ENCODE data around the gene EFL1. TPM values are rescaled to one million over a fixed set of nuclear protein-coding genes. Genes with fewer than 3 reads are reported as not detected.
A peak's percentile ranks its signal among the peaks of the same experiment; 100 is the strongest.

The EFL1 gene
- total and polyA plus RNA-seq, 10 of the 15 experiments (the other 5 are each of a cell fraction or from before 2014, with no cell fraction given) = 6.2 to 42.3 (median 24.7) TPM

DNA sequence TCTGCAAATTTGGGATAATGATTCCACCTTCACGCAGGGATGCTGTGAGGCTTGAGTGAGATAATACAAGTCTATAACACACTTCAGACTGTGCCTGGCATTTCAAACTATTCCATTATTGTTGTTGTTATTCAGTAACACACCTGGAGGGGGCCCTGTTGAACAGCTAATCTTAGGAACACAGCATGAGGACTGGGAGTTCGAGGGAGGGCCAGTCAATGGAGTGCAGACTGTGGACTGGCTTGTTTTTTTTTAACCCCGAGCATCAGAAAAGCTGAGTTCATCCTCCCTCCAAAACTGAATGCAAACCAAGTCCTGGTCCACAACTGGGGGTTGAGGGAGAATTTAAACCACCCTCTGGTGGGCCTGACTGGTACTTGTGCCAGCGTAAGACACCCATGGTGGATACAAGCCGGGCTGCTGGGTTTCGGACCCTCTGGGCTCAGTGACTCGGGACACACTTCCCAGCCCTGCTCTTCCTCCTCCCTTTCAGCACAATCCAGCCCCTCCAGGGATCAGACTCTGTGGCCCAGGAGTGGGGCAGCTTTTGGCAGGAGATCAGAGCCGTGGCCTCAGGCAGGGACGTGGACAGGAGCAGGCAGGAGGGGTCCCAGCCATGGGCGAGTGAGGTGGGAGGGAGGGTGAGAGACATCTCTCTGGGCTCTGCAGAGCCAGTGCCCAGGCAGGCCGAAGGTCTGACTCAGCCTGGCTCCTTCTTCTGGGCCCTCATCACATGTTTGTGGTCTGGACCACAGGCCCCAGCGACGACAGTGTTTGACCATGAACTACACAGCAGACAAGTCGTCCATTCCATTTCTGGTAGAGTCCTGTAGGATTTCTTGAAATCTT lies 180.4 kb downstream of the EFL1 start:
- BruUV-seq (replicated peaks) = no TSS peak
- WGBS (ENCODE audit: insufficient coverage, insufficient replicate concordance, low lambda C conversion rate, missing lambda C conversion rate) = 23% methylated on average over 14 of the region's 14 CpGs

More for the DNA sequence above, 180.4 kb downstream of the EFL1 start:
- in situ Hi-C loops (cut with MboI) = no loop called here
- H4K20me1 ChIP-seq (ENCODE audit: control insufficient read depth, insufficient read depth) = no peaks in the 10 kb centered on the region
- TF ChIP-seq ZNF274 (IDR thresholded peaks at IDR 0.05; ENCODE audit: insufficient read depth, insufficient read length) = no peak
- TF ChIP-seq, protein P1, sequence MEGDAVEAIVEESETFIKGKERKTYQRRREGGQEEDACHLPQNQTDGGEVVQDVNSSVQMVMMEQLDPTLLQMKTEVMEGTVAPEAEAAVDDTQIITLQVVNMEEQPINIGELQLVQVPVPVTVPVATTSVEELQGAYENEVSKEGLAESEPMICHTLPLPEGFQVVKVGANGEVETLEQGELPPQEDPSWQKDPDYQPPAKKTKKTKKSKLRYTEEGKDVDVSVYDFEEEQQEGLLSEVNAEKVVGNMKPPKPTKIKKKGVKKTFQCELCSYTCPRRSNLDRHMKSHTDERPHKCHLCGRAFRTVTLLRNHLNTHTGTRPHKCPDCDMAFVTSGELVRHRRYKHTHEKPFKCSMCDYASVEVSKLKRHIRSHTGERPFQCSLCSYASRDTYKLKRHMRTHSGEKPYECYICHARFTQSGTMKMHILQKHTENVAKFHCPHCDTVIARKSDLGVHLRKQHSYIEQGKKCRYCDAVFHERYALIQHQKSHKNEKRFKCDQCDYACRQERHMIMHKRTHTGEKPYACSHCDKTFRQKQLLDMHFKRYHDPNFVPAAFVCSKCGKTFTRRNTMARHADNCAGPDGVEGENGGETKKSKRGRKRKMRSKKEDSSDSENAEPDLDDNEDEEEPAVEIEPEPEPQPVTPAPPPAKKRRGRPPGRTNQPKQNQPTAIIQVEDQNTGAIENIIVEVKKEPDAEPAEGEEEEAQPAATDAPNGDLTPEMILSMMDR (IDR thresholded peaks at IDR 0.05 in 2 of 3, conservative IDR thresholded peaks at IDR 0.05 in 1 of 3; ENCODE audit: control insufficient read depth in 2 of 3, extremely low read depth in 1 of 3, insufficient read depth in 1 of 3, low read depth in 3 of 3, low read length in 3 of 3) = 0 out of 6 replicates have a peak, but pooled peaks of 1 of the 3 experiments have one; percentile 7
- TF ChIP-seq, protein P2, sequence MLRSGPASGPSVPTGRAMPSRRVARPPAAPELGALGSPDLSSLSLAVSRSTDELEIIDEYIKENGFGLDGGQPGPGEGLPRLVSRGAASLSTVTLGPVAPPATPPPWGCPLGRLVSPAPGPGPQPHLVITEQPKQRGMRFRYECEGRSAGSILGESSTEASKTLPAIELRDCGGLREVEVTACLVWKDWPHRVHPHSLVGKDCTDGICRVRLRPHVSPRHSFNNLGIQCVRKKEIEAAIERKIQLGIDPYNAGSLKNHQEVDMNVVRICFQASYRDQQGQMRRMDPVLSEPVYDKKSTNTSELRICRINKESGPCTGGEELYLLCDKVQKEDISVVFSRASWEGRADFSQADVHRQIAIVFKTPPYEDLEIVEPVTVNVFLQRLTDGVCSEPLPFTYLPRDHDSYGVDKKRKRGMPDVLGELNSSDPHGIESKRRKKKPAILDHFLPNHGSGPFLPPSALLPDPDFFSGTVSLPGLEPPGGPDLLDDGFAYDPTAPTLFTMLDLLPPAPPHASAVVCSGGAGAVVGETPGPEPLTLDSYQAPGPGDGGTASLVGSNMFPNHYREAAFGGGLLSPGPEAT (IDR thresholded peaks at IDR 0.05; ENCODE audit: low read depth) = no peak
- no peak for TF ChIP-seq SUZ12 (IDR thresholded peaks at IDR 0.05; ENCODE audit: unreplicated experiment)
- TF ChIP-seq, protein P3, sequence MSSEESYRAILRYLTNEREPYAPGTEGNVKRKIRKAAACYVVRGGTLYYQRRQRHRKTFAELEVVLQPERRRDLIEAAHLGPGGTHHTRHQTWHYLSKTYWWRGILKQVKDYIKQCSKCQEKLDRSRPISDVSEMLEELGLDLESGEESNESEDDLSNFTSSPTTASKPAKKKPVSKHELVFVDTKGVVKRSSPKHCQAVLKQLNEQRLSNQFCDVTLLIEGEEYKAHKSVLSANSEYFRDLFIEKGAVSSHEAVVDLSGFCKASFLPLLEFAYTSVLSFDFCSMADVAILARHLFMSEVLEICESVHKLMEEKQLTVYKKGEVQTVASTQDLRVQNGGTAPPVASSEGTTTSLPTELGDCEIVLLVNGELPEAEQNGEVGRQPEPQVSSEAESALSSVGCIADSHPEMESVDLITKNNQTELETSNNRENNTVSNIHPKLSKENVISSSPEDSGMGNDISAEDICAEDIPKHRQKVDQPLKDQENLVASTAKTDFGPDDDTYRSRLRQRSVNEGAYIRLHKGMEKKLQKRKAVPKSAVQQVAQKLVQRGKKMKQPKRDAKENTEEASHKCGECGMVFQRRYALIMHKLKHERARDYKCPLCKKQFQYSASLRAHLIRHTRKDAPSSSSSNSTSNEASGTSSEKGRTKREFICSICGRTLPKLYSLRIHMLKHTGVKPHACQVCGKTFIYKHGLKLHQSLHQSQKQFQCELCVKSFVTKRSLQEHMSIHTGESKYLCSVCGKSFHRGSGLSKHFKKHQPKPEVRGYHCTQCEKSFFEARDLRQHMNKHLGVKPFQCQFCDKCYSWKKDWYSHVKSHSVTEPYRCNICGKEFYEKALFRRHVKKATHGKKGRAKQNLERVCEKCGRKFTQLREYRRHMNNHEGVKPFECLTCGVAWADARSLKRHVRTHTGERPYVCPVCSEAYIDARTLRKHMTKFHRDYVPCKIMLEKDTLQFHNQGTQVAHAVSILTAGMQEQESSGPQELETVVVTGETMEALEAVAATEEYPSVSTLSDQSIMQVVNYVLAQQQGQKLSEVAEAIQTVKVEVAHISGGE (CRISPR knock-in tag; IDR thresholded peaks at IDR 0.05) = no peak
- H3K9me3 ChIP-seq (replicated peaks; ENCODE audit: control insufficient read depth, insufficient read depth, low read length) = no peaks in the 10 kb centered on the region
- no peak for DNase-seq (ENCODE audit: low read depth, low spot score)
- H3K9ac ChIP-seq (ENCODE audit: control insufficient read depth, insufficient read depth, low read length) = no peak overlapping the region
- no peaks in the 10 kb centered on the region for H3K79me2 ChIP-seq (ENCODE audit: control insufficient read depth, insufficient read depth, low read length)
- ATAC-seq = peak; percentile 73
- H2AFZ ChIP-seq (ENCODE audit: control insufficient read depth, low read depth, low read length) = no peak overlapping the region
- intact Hi-C loops (cut with micrococcal nuclease; ENCODE audit: unreplicated experiment) = no loop called here
- H3K27me3 ChIP-seq (replicated peaks in 1 of 2; ENCODE audit: control insufficient read depth in 2 of 2, insufficient read depth in 2 of 2, low read length in 1 of 2) = no peaks in the 10 kb centered on the region; a peak in 2 of 4 replicates
- SMC1A ChIA-PET (ENCODE audit: uncharacterized antibody, unreplicated experiment) = no interaction called here
- RAD21 ChIA-PET (ENCODE audit: unreplicated experiment) = no interaction called here
- no peak overlapping the region for H3K4me3 ChIP-seq
- H3K4me1 ChIP-seq (ENCODE audit: control insufficient read depth, insufficient read depth, low read length) = no peaks in the 10 kb centered on the region; the same call in 1 of the 2 replicates
- no peak overlapping the region for H3K4me2 ChIP-seq (ENCODE audit: control insufficient read depth, insufficient read depth)
- CTCF ChIA-PET = no interaction called here
- no peak overlapping the region for H3K27ac ChIP-seq (ENCODE audit: control insufficient read depth, insufficient read depth)
- POLR2A ChIA-PET = no interaction called here
- no peaks in the 10 kb centered on the region for H3K36me3 ChIP-seq (ENCODE audit: control insufficient read depth in 2 of 2, insufficient read depth in 2 of 2, low read length in 1 of 2)
- no peak for FAIRE-seq

Measured in GM12878 (cell line).